CD4-positive, alpha-beta T cell treated with Interleukin-17A for 4 hours (primary cell): ENCODE results near the gene PANX1.
A peak's percentile ranks its signal among the peaks of the same experiment; 100 is the strongest.
"Not testable (repeated sequence)": the region's sequence is repeated elsewhere in the genome, so short reads cannot be mapped to it uniquely, and the experiment has no call there.

ENCODE experiments used
- DNase-seq: peaks from one replicate; pipeline ENCODE4 v3.0.0-alpha.2; 2020; ENCODE audit warnings: mixed read lengths

PANX1 gene

GRCh38 chr11:94128746-94129511 is at the start of gene PANX1:
TSS of gene PANX1 (plus strand) at chr11:94128841. CDS start at chr11:94129313, 472 bp downstream.
- peak; percentile 77 for DNase-seq

GRCh38 chr11:94084164-94084563 is 44.5 kb upstream of the PANX1 start:
- no peak for DNase-seq

- DNase-seq: no peak
These were observed 39.7 kb upstream of the PANX1 start for GRCh38 chr11:94088906-94089305.

DNA sequence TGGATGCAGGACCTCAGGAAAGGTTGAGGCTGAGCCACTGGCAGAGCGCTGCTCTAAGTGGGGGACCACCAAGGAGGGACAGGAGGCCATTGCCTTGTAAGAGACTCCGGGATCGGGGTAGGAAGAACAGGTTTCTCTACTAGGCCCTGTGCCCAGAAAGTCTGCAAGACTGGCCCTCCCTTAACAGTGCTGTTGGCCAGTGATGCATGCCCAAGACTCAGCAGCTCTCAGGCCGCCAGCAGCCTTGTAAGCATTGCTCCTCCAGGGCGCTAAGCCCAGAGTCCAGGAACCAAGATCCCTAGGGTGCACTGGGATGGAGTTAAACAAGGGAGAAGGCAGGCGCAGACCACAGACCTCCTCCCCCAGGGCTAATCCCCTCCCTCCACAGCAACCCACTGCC is 39.3 kb upstream of the PANX1 start:
- no peak for DNase-seq

DNA sequence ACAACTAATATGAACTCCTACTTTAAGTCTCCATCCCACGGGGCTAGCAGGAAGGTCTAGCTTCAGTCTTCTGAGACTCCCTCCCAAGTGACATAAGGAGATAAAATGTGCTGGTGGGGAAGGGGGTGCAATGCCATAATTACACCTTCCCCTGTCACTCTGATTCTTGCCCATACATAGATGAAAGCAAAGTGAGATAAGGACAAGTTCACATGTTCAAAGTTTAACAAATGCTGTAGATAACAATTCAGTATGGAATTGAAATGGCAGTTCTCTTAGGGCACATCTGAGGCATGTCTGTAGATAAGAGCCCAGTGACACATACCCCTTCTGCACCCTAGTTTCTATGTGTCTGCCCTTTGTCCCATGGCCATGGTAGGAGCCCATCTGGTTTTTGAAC is 38.2 kb upstream of the PANX1 start:
- DNase-seq: no peak

- DNase-seq: no peak
These were observed 37.5 kb upstream of the PANX1 start for GRCh38 chr11:94091091-94091490.

DNA sequence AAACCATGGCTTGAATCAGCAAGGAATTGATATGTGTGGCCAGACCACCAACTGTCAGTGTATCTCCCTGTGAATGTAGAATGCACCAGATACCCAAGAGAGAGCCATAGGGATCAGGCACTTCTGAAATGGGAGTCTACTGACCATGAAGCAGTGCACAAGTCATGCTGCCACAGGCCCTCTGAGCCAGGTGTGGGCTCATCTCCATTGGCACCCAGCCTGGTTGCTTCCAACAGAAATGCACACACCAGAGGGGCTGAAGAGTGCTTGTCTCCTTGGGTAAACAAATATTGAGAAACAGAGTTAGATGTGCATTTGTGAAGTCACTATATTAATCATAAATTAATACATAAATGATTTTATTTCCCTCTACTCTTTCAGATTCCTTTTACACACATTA is 28.4 kb upstream of the PANX1 start:
- no peak for DNase-seq

DNA sequence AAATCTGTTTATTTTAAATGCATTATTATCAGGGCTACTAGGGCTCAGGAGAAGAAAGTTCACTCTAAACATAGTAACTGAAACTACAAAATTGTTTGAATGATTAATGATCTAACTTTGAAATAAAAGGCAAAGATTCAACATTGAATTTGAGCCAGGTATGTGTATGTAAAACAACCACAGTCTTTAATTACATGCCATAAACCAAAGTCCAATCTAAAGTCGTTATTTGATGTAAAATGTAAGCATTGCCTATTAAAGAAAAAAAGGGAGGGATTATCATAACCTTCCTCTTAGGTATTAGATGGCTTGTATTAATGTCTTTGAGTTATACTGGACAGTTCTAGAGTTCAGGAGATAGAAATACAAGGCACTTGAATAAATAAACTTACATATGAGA is 25.2 kb upstream of the PANX1 start:
- DNase-seq: no peak

DNA sequence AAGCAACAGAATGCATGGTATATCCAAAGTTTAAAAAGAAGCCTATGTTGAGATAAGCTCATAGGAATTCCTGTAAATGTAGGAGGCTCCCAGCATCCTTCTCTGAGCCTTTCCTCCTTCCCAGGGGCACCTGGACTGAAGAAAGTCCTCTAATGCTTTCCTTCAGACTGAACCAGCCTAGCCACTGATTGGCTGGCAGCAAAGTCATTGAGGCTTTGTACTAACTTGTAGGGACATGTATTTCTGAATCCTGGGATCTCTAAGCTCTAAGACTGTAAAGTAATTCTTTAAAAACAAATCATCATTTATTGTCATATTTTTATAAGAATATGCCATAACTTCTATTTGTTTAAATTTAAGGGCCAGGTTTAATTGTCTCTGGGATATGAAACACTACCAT is 23.9 kb upstream of the PANX1 start:
- no peak for DNase-seq

GRCh38 chr11:94106716-94107115 is 21.9 kb upstream of the PANX1 start:
- DNase-seq: no peak

GRCh38 chr11:94107363-94107762 is 21.3 kb upstream of the PANX1 start:
- DNase-seq: no peak

DNA sequence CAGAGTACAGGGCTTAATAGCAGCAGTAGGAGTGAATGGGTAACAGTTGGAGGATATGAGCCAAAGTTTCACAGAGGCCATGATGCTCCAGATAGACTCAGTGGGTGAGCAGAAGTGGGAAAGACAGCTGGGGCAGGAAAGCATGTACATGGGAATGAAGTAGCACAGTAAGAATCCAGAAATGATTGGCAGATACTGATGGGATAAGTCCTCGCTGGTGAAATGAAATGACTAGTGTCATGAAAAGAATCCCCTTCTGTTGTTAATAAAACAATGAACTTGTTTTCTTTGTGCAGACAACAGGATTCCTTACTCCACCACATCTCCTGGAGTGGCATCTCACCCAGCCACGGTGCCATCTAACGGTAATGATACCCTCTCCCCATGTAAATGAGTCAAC is 17.4 kb upstream of the PANX1 start:
- no peak for DNase-seq

DNA sequence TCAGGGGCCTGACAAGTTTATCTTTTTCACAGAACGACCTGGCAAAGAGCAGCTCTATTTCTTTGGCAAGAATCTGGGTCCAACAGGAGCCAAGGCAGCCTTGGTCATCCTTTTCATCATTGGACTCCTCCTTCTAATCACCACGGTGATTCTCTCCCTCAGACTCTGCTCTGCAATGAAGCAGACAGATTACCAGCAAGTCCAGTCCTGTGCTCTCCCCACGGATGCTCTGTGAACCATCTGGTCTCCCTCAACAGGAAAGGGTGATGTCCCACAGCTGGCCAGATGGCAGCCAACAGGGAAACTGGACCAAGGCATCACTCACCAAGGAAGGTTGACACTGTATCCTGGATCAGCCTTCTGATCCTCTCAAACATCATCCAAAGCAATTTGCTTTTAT is 17.0 kb upstream of the PANX1 start:
- DNase-seq: no peak

DNA sequence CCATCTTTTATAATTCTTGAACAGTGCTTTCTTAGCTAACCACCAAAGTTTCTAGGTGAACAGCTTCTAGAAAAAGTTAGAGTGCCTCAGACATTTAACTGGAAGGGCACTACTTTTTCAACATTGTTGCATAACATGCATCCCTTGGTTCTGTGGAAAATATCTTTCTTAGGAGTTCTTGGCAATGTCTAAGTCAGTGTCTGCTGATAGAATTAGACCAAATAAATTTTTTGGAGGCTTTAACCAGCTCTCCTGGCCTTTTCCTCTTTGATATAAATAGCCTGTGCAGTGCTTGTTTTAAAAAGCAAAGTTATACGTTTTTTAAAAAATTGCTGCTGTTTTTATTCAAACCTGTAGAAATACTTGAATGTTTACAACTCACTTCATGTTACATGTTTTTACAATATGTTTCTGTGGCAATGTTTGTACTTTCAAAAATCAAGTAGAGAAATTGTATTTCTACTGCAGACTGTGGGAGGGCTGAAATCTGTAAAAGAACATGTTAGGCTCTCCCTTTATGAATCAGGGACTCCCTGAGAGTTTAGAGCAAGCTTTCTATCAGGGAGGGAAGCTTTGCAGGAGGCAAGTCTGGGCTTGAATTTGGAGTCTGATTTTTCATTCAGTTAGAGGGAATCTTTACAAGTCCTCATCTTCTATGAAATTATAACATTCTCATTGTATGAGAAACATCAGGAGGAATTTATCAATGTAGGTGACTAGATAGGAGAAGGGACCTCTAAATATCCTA is 16.3 kb upstream of the PANX1 start:
- DNase-seq: no peak

DNA sequence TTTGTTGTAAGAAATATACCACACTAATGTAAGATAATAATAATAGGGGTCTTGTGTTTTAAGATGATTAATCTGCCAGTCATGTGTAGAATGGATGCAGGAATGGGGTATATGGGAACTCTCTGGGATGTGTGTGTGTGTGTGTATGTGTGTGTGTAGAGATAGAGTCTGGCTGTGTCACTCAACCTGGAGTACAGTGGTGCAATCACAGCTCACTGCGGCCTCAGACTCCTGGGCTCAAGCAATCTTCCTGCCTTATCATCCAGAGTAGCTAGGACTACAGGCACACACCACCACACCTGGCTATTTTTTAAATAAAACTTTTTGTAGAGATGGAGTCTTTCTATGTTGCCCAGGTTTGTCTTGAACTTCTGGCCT is 11.5 kb upstream of the PANX1 start:
- DNase-seq: no peak

DNA sequence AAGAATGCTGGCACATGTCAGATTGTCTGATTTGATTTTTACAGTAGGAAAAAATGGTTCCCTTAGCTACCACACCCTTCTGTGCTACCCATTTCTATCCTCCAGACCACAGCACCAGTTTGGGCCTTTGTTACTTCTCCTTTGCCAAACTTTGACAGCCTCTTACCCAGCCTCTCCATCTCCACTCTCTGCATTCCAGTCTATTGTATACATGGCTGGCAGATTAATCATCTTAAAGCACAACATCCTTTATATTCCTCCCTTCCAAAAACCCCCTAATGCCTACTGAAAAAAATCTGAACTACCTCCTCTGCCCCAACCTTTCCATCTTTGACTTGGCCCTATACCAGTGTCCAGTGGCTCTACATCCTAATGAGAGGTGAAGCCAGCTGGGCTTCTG is 10.8 kb upstream of the PANX1 start:
- DNase-seq: no peak

DNA sequence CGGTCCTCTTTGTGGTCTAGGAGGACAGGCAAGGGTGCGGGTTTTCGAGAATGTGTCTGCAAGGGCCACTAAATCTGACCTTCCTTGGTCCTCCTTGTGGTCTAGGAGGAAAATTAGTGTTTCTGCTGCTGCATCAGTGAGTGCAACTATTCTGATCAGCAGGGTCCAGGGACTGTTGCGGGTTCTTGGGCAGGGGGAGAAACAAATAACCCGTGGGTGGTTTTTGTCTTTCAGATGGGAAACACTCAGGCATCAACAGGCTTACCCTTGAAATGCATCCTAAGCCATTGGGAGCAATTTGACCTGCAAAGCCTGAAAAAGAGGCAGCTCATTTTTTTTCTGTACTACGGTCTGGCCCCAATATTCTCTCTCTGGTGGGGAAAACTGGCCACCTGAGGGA is 9.0 kb upstream of the PANX1 start:
- DNase-seq: not testable (repeated sequence)

- DNase-seq: not testable (repeated sequence)
These were observed 8.1 kb upstream of the PANX1 start for GRCh38 chr11:94120516-94120915.

DNA sequence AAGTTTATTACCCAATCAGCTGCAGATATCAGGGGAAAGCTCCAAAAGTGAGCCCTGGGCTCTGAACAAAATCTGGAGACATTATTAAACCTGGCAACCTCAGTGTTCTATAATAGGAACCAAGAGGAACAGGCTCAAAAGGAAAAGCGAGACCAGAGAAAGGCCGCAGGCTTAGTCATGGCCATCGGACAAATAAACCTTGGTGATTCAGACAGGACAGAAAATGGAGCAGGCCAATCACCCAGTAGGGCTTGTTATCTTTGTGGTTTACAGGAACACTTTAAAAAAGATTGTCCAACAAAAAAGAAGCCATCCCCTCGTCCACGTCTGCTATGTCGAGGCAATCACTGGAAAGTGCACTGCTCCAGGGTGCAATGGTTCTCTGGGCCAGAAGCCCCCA is 7.7 kb upstream of the PANX1 start:
- DNase-seq: no peak

DNA sequence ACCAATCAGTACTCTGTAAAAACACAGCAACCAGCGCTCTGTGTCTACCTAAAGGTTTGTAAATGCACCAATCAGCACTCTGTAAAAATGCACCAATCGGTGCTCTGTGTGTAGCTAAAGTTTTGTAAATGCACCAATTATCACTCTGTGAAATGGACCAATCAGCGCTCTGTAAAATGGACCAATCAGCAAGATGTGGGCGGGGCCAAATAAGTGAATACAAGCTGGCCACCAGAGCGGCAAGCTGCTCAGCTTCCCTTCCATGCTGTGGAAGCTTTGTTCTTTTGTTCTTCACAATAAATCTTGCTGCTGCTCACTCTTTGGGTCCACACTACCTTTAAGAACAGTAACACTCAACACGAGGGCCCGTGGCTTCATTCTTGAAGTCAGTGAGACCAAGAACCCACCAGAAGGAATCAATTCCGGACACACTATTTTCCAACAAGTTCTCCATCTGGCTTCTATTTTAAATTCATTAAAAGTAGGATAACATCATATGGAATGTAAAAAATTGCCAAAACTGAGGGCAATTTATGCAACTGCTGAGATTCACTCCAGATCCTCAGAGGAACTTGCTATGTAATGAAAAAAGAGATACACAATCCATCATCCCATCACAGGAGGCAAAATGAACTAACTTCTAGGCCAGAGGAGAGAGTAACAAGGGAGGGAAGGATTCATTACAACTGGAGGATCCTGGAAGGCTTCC is 3.1 kb upstream of the PANX1 start:
- DNase-seq: no peak

DNA sequence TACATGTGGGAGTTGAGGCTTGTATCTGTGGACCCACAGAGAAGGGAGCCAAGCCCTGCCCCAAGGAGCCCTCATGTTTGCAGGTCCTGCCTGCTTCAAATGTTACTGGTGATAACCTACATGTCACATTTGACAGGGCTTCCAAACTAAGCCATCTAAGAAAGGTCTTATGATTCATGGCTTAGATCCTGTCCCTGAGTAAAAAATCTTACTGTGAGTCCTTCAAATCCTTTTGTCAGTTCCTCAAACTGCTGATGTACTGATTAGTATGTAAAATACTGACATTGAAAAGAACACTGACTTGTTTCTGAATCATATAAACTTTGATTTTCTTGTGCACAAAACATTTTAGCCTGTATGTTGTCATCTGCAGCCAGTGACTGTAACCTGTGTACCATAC is 1.0 kb upstream of the PANX1 start:
- DNase-seq: no peak

DNA sequence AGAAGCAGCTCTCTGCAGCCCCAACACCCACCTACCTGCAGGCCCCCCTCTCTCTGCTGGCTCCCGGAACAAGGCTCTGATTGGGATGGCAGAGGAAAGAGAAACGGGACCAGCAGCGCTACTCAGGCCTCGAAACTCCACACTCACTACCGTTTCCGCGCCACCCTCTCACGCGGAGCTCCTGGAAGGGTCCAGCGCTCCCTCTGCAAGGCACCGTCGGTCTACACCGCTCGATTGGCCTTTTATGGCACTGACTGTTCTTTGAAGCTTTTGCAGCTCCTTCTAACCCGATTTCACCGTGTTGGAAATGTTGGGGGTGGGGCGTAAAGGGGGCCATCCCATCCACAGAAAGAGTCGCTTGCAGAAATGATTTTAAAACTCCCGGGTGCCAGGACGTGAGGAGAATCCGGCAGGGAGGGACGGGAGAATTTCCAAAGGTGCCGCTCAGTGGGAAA is 323 bp upstream of the PANX1 start:
- no peak for DNase-seq

GRCh38 chr11:94129512-94130297 is 1.1 kb downstream of the PANX1 start:
- peak; percentile 15 for DNase-seq
